ENCODE data around the gene IQSEC1. TPM values are rescaled to one million over a fixed set of nuclear protein-coding genes. Genes with fewer than 3 reads are reported as not detected.

Gene IQSEC1
- total RNA-seq, 1 experiment from 2014 or later = 28.1 TPM

GRCh38 chr3:12895391-12896062 is 177.7 kb downstream of the IQSEC1 start:
- no peak for ATAC-seq

More at GRCh38 chr3:12895391-12896062, 177.7 kb downstream of the IQSEC1 start:
- RAD21 ChIA-PET (ENCODE audit: low non-redundant PET in 1 of 2, low total read pairs in 2 of 2, uncharacterized antibody in 2 of 2, unreplicated experiment in 2 of 2) = no interaction called here
- no peaks in the 10 kb centered on the region for H3K79me2 ChIP-seq (ENCODE audit: insufficient read depth, low read length)
- DNase-seq (ENCODE audit: low read depth, low spot score) = no peak
- H2AFZ ChIP-seq (ENCODE audit: low read depth, low read length, poor library complexity, severe bottlenecking) = no peak overlapping the region
- H4K20me1 ChIP-seq (ENCODE audit: insufficient read depth) = no peaks in the 10 kb centered on the region
- no peak overlapping the region for H3K4me2 ChIP-seq (ENCODE audit: low read length)
- H3K27ac ChIP-seq (ENCODE audit: low read depth, low read length) = no peak overlapping the region
- TF ChIP-seq ATF3 (IDR thresholded peaks at IDR 0.05) (no peak), POLR2AphosphoS5 (IDR thresholded peaks at IDR 0.05; ENCODE audit: low read depth, low read length) (no peak), CEBPB (IDR thresholded peaks at IDR 0.05; ENCODE audit: low read depth) (no peak), ZNF274 (IDR thresholded peaks at IDR 0.05; ENCODE audit: low read depth, low read length) (no peak), JUND (IDR thresholded peaks at IDR 0.05) (no peak), ZFX (IDR thresholded peaks at IDR 0.05) (no peak), SRF (IDR thresholded peaks at IDR 0.05; ENCODE audit: low read depth) (no peak), ZBTB33 (IDR thresholded peaks at IDR 0.05; ENCODE audit: extremely low read depth, insufficient replicate concordance, low read length) (no peak)
- H3K4me3 ChIP-seq (replicated peaks in 1 of 2; ENCODE audit: low read depth in 1 of 2, low read length in 2 of 2) = no peak overlapping the region
- no peaks in the 10 kb centered on the region for H3K9me3 ChIP-seq (ENCODE audit: control insufficient read depth in 1 of 2, insufficient read depth in 1 of 2, low read depth in 1 of 2, low read length in 2 of 2)
- H3K9me2 ChIP-seq (ENCODE audit: insufficient read depth) = no peaks in the 10 kb centered on the region
- POLR2A ChIA-PET = no interaction called here
- peaks cover 0 to 2% of the 10 kb centered on the region in 2 experiments; a peak in 1 of 4 replicates for H3K36me3 ChIP-seq (ENCODE audit: control insufficient read depth in 1 of 2, insufficient read depth in 2 of 2, low read length in 2 of 2)
- peaks cover 0 to 5% of the 10 kb centered on the region in 2 experiments; a peak in 2 of 4 replicates for H3K4me1 ChIP-seq (ENCODE audit: control insufficient read depth in 1 of 2, insufficient read depth in 2 of 2, low read length in 2 of 2)
- no TSS peak for BruUV-seq (replicated peaks)
- H3K9ac ChIP-seq (ENCODE audit: low read length) = no peak overlapping the region
- intact Hi-C loops (cut with micrococcal nuclease) = no loop called here
- CTCF ChIA-PET = interaction anchor here (0.7 kb wide), 1 partner anchor 89 kb away, joined by 3 read pairs; no protein-coding TSS in a partner anchor
- no peaks in the 10 kb centered on the region; the same call in 1 of the 2 replicates for H3K27me3 ChIP-seq (ENCODE audit: insufficient read depth, low read length)
